ENCODE measurements around the gene LRRC51. TPM values are rescaled to one million over a fixed set of nuclear protein-coding genes. Genes with fewer than 3 reads are reported as not detected.

Gene LRRC51
- total RNA-seq, 1 experiment from 2014 or later: 13.4 TPM

- Histone ChIP-seq H3K4me3 (ENCODE audit: low read depth in 2 of 2, low read length in 2 of 2) (no peak overlapping the region), H3K4me1 (ENCODE audit: control insufficient read depth, insufficient read depth, low read length) (no peaks in the 10 kb centered on the region), H3K36me3 (ENCODE audit: control insufficient read depth, insufficient read depth, low read length) (no peaks in the 10 kb centered on the region), H3K9me3 (ENCODE audit: control insufficient read depth, insufficient read depth, low read depth, low read length) (no peaks in the 10 kb centered on the region), H3K27ac (ENCODE audit: low read length) (no peak overlapping the region), H3K27me3 (ENCODE audit: control insufficient read depth, insufficient read depth, low read length) (peaks cover 4% of the 10 kb centered on the region; the same call in 1 of the 2 replicates)
- TF ChIP-seq SIN3A (IDR thresholded peaks at IDR 0.05; ENCODE audit: borderline replicate concordance, insufficient read depth, low read depth, low read length) (no peak), CTCF (IDR thresholded peaks at IDR 0.05) (no peak), TCF7L2 (IDR thresholded peaks at IDR 0.05; ENCODE audit: low read depth, low read length) (no peak), POLR2AphosphoS5 (IDR thresholded peaks at IDR 0.05; ENCODE audit: low read depth, low read length) (no peak), REST (IDR thresholded peaks at IDR 0.05; ENCODE audit: insufficient read depth in 1 of 2, low read depth in 2 of 2, low read length in 1 of 2) (no peak)
- in situ Hi-C loops (cut with HindIII; ENCODE audit: low pct_unique_long_range_greater_than_20kb, low sequenced_read_pairs): no loop called here
- intact Hi-C loops (cut with micrococcal nuclease; ENCODE audit: unreplicated experiment): no loop called here
- no peak for ATAC-seq
- ChIA-PET CTCF (interaction anchor here (0.6 kb wide), 1 partner anchor 324 kb away, joined by 3 read pairs; no protein-coding TSS in a partner anchor), POLR2A (no interaction called here)
- DNase-seq (ENCODE audit: low read depth, low spot score): no peak
- BruUV-seq (replicated peaks): no TSS peak
Measured at GRCh38 chr11:72139500-72139899, 58.9 kb downstream of the LRRC51 start.

DNA sequence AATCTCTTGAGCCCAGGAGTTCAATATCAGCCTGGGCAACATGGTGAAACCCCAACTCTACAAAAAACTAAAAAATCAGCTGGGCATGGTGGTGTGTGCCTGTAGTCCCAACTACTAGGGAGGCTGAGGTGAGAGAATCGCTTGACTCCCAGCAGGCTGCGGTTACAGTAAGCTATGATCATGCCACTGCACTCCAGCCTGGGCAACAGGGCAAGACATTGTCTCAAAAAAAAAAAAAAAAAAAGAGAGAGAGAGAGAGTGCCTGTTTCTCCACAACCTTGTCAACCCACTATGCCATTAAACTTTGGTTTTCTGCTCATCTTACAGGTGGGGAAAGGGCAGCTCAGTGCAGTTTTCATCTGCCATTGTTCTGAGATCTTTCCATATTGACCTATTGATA, 60.0 kb downstream of the LRRC51 start:
- ChIA-PET POLR2A (interaction anchor here (0.6 kb wide), 1 partner anchor 70 kb away, joined by 6 read pairs; no protein-coding TSS in a partner anchor), CTCF (interaction anchor here (0.6 kb wide), 2 partner anchors 17 to 136 kb away, joined by 6 to 7 read pairs; no protein-coding TSS in a partner anchor)
- ATAC-seq (no peak), DNase-seq (ENCODE audit: low read depth, low spot score) (no peak)
- H3K27me3 ChIP-seq (ENCODE audit: control insufficient read depth, insufficient read depth, low read length): peaks cover 4% of the 10 kb centered on the region; the same call in 1 of the 2 replicates
- BruUV-seq (replicated peaks): no TSS peak
- no peaks in the 10 kb centered on the region for H3K9me3 ChIP-seq (ENCODE audit: control insufficient read depth, insufficient read depth, low read depth, low read length)
- intact Hi-C loops (cut with micrococcal nuclease; ENCODE audit: unreplicated experiment): no loop called here
- H3K4me3 ChIP-seq (ENCODE audit: low read depth in 2 of 2, low read length in 2 of 2): no peak overlapping the region
- H3K4me1 ChIP-seq (ENCODE audit: control insufficient read depth, insufficient read depth, low read length): no peaks in the 10 kb centered on the region
- TF ChIP-seq SIN3A (IDR thresholded peaks at IDR 0.05; ENCODE audit: borderline replicate concordance, insufficient read depth, low read depth, low read length): no peak
- TF ChIP-seq TCF7L2 (IDR thresholded peaks at IDR 0.05; ENCODE audit: low read depth, low read length): no peak
- TF ChIP-seq REST (IDR thresholded peaks at IDR 0.05; ENCODE audit: insufficient read depth in 1 of 2, low read depth in 2 of 2, low read length in 1 of 2): no peak
- no peak for TF ChIP-seq POLR2AphosphoS5 (IDR thresholded peaks at IDR 0.05; ENCODE audit: low read depth, low read length)
- no peak for TF ChIP-seq CTCF (IDR thresholded peaks at IDR 0.05)
- in situ Hi-C loops (cut with HindIII; ENCODE audit: low pct_unique_long_range_greater_than_20kb, low sequenced_read_pairs): no loop called here
- no peaks in the 10 kb centered on the region for H3K36me3 ChIP-seq (ENCODE audit: control insufficient read depth, insufficient read depth, low read length)
- H3K27ac ChIP-seq (ENCODE audit: low read length): no peak overlapping the region
